ENCODE measurements around the gene FBXO24.

GRCh38 chr7:100552532-100552931 is 33.6 kb upstream of the FBXO24 start:
- TF ChIP-seq TAF1 (IDR thresholded peaks at IDR 0.05; ENCODE audit: borderline replicate concordance, low read depth, low read length) (no peak), EZH2 (IDR thresholded peaks at IDR 0.05; ENCODE audit: borderline replicate concordance, control insufficient read depth, low read depth, low read length) (no peak), CTCF (IDR thresholded peaks at IDR 0.05 in 2 of 3, conservative IDR thresholded peaks at IDR 0.05 in 1 of 3; ENCODE audit: control insufficient read depth in 2 of 3, extremely low read depth in 1 of 3, insufficient read depth in 1 of 3, low read depth in 3 of 3, low read length in 3 of 3) (no peak), POLR2AphosphoS5 (IDR thresholded peaks at IDR 0.05; ENCODE audit: low read length) (no peak), CBX3 (IDR thresholded peaks at IDR 0.05; ENCODE audit: borderline replicate concordance, low read depth) (no peak), MTA3 (IDR thresholded peaks at IDR 0.05; ENCODE audit: borderline replicate concordance, low read length) (no peak), TBL1XR1 (IDR thresholded peaks at IDR 0.05; ENCODE audit: low read depth, low read length) (no peak), SMC3 (IDR thresholded peaks at IDR 0.05; ENCODE audit: borderline replicate concordance, low read length) (no peak)

All from GM12878 (cell line).